ENCODE data around the gene RSPH3.

The RSPH3 gene

DNA sequence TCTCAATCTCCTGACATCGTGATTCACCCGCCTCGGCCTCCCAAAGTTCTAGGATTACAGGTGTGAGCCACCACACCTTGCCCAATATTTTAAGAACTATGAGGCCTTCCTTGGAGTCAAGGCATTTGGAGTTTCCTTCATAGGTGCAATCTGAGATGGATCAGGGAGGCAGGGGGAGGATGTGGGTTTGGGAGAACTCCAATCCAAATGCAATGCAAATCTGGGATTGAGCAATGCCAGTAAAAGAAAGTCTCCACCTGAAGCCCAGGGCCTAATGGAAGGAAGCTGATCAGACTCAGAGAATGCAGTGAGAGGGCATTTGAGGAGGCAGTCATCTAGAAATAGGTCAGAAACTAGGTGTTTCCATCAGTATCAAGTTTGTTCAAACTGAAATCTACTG, 21.2 kb downstream of the RSPH3 start:
- Histone ChIP-seq H3K4me3 (no peak overlapping the region), H3K9me3 (no peaks in the 10 kb centered on the region), H3K27ac (no peak overlapping the region), H3K27me3 (no peaks in the 10 kb centered on the region), H3K4me1 (no peaks in the 10 kb centered on the region), H3K36me3 (peaks cover 11 to 38% (median 25%) of the 10 kb centered on the region in 3 donors)
- no peak for DNase-seq
- TF ChIP-seq, protein P1, sequence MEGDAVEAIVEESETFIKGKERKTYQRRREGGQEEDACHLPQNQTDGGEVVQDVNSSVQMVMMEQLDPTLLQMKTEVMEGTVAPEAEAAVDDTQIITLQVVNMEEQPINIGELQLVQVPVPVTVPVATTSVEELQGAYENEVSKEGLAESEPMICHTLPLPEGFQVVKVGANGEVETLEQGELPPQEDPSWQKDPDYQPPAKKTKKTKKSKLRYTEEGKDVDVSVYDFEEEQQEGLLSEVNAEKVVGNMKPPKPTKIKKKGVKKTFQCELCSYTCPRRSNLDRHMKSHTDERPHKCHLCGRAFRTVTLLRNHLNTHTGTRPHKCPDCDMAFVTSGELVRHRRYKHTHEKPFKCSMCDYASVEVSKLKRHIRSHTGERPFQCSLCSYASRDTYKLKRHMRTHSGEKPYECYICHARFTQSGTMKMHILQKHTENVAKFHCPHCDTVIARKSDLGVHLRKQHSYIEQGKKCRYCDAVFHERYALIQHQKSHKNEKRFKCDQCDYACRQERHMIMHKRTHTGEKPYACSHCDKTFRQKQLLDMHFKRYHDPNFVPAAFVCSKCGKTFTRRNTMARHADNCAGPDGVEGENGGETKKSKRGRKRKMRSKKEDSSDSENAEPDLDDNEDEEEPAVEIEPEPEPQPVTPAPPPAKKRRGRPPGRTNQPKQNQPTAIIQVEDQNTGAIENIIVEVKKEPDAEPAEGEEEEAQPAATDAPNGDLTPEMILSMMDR (IDR thresholded peaks at IDR 0.05) = no peak
- intact Hi-C loops (cut with DNase I; ENCODE audit: low total_unique reads) = no loop called here

DNA sequence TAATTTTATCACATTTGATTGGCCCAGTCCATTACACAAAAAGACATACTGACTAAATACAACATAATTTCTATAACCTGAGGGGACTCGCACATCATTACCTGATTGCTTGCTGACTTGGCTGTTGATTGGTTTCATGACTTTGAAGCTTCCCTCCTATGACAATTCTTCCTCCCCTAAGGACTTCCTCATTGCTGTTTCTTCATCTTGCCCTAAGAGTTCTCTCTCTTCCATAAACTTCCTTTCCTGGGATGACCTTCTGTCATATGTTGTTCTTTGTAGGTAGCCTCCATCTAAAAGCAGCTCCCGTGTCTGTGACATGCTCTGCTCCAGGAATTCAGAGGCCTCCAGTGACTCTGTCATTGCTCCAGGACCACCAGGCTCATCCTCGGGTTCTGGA, 22.6 kb downstream of the RSPH3 start:
- no peak overlapping the region for H3K27ac ChIP-seq
- no peaks in the 10 kb centered on the region for H3K9me3 ChIP-seq
- H3K36me3 ChIP-seq = peaks cover 11 to 38% (median 25%) of the 10 kb centered on the region in 3 donors
- no peaks in the 10 kb centered on the region for H3K4me1 ChIP-seq
- no peaks in the 10 kb centered on the region for H3K27me3 ChIP-seq
- TF ChIP-seq, protein P1 (IDR thresholded peaks at IDR 0.05) = no peak
- intact Hi-C loops (cut with DNase I; ENCODE audit: low total_unique reads) = no loop called here
- DNase-seq = no peak
- no peak overlapping the region for H3K4me3 ChIP-seq

DNA sequence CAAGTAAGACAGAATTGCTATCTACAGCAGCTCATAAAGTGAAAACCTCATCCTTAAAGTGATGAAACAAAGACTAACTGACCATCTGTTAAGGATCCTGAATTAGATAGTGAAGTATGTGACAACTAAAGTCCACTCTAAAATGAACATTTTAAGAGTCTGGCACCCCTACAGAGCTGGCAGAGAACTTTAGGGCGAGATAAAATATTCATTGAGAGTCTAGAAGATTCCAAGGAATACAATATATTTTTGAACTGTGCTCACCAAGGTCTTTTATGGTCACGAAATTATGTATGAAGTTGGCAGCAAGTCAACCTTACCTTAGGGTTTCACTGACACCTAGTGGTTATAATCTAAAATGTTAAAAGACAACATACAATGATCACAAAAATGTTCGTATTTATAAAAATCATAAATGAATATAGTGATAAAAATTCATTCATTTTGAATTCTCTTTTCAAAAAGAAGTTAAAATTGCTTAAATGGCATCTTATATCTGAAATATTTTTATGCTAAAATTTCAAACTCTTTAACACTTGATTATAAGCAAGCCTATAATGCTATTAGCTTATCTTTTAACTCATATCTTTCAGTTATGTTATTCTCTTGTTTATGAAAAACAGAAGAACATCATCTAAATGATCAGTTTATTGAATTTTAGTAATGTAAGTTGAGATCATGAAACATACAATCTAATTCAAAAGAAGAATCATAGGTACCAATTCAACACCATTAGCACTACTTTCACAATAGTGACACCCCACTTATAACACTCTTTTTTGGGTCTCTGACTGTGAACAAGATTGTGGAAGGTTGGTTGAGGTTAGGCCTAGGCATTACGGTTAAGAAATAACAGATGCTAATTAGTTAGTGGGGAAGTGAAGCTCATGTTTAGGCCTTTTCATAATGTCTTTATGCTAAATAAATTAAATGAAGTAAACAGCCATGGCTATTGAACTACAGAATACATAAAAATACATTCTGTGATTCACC, 27.5 kb downstream of the RSPH3 start:
- Histone ChIP-seq H3K9me3 (peaks cover 0 to 16% (median 0%) of the 10 kb centered on the region in 3 donors), H3K36me3 (peaks cover 11 to 33% (median 23%) of the 10 kb centered on the region in 3 donors), H3K27ac (no peak overlapping the region), H3K27me3 (no peaks in the 10 kb centered on the region), H3K4me3 (no peak overlapping the region), H3K4me1 (no peaks in the 10 kb centered on the region)
- intact Hi-C loops (cut with DNase I; ENCODE audit: low total_unique reads) = loop anchor here (5.0 kb wide), 1 partner anchor 270 kb away; no protein-coding TSS in a partner anchor
- DNase-seq = no peak
- TF ChIP-seq, protein P1 (IDR thresholded peaks at IDR 0.05) = peak; percentile 49 to 66

DNA sequence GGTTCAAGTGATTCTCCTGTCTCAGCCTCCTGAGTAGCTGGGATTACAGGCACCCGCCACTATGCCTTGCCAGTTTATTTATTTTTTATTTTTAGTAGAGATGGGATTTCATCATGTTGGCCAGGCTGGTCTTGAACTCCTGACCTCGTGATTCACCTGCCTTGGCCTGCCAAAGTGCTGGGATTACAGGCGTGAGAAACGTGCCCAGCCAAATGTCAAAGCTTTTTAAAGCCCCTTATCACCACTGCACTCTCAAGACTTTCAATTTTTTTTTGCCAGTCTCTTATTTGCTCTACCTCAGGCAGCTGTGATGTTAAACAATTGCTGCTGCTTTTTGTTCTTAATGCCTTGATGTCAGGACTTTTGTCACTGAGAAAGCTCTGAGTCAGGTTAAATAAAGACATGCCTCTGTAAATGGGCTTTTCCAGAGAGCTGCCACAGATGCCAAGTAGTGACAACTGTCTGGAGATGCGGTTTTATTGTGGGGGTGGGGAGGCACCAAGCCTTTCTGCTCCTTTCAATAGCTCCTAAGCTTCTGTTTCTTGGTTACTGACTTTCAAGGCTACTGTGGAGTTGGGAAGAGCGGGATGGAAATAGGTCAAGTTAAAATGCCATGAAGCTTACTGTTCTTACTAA, 29.2 kb downstream of the RSPH3 start:
- H3K27me3 ChIP-seq = no peaks in the 10 kb centered on the region
- no peak overlapping the region for H3K27ac ChIP-seq
- intact Hi-C loops (cut with DNase I; ENCODE audit: low total_unique reads) = loop anchor here (5.0 kb wide), 1 partner anchor 268 kb away; no protein-coding TSS in a partner anchor
- TF ChIP-seq, protein P1 (IDR thresholded peaks at IDR 0.05) = no peak
- peaks cover 0 to 20% (median 7%) of the 10 kb centered on the region in 3 donors for H3K36me3 ChIP-seq
- H3K4me3 ChIP-seq = no peak overlapping the region
- peaks cover 0 to 30% (median 0%) of the 10 kb centered on the region in 3 donors for H3K9me3 ChIP-seq
- no peak for DNase-seq
- H3K4me1 ChIP-seq = no peaks in the 10 kb centered on the region

DNA sequence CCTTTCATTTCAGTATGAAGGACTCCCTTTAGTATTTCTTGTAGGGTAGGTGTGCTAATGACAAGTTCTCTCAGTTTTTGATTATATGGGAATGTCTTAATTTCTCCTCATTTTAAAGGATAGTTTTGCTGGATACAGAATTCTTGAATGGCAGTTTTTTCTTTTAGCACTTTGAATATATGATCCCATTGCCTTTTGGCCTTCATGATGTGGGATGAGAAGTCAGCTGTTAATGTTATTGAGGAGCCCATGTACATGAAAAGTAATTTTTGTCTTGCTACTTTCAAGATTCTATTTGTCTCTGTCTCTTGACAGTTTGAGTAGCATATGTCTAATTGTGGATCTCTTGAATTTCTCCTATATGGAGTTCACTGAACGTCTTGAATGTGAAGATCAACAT, 30.9 kb downstream of the RSPH3 start:
- TF ChIP-seq, protein P1 (IDR thresholded peaks at IDR 0.05) = no peak
- intact Hi-C loops (cut with DNase I; ENCODE audit: low total_unique reads) = no loop called here
- Histone ChIP-seq H3K4me3 (no peak overlapping the region), H3K27ac (no peak overlapping the region), H3K27me3 (no peaks in the 10 kb centered on the region), H3K4me1 (no peaks in the 10 kb centered on the region), H3K36me3 (peaks cover 0 to 15% (median 0%) of the 10 kb centered on the region in 3 donors), H3K9me3 (peaks cover 0 to 30% (median 0%) of the 10 kb centered on the region in 3 donors)
- DNase-seq = no peak
